ENCODE measurements around the gene OBSCN.

OBSCN gene

GRCh38 chr1:228291906-228292608 is 84.2 kb downstream of the OBSCN start:
- DNase-seq, result no peak

- no peak for DNase-seq
Observed at GRCh38 chr1:228292609-228292911, 84.7 kb downstream of the OBSCN start.

- DNase-seq, result no peak
Observed at GRCh38 chr1:228293393-228293792, 85.5 kb downstream of the OBSCN start.

GRCh38 chr1:228293816-228294500 is 86.1 kb downstream of the OBSCN start:
- DNase-seq, result no peak

GRCh38 chr1:228294717-228295116 is 86.9 kb downstream of the OBSCN start:
- DNase-seq, result no peak

GRCh38 chr1:228295201-228295600 is 87.4 kb downstream of the OBSCN start:
- DNase-seq, result no peak

GRCh38 chr1:228295981-228296380 is 88.1 kb downstream of the OBSCN start:
- no peak for DNase-seq

GRCh38 chr1:228297242-228297641 is 89.4 kb downstream of the OBSCN start:
- DNase-seq, result no peak

- no peak for DNase-seq
Observed at GRCh38 chr1:228297822-228298221, 90.0 kb downstream of the OBSCN start.

GRCh38 chr1:228298471-228298870 is 90.6 kb downstream of the OBSCN start:
- no peak for DNase-seq

- DNase-seq, result no peak
Observed at GRCh38 chr1:228299211-228299610, 91.4 kb downstream of the OBSCN start.

- no peak for DNase-seq
Observed at GRCh38 chr1:228299901-228300300, 92.1 kb downstream of the OBSCN start.

GRCh38 chr1:228302086-228302485 is 94.2 kb downstream of the OBSCN start:
- no peak for DNase-seq

- DNase-seq, result no peak
Observed at GRCh38 chr1:228303596-228303995, 95.8 kb downstream of the OBSCN start.

GRCh38 chr1:228304225-228304624 is 96.4 kb downstream of the OBSCN start:
- no peak for DNase-seq

- DNase-seq, result no peak
Observed at GRCh38 chr1:228304766-228305395, 97.0 kb downstream of the OBSCN start.

- DNase-seq, result no peak
Observed at GRCh38 chr1:228305721-228306152, 97.9 kb downstream of the OBSCN start.

- DNase-seq, result no peak
Observed at GRCh38 chr1:228306275-228307217, 98.7 kb downstream of the OBSCN start.

- no peak for DNase-seq
Observed at GRCh38 chr1:228307218-228308023, 99.6 kb downstream of the OBSCN start.

GRCh38 chr1:228308085-228308601 is 100.3 kb downstream of the OBSCN start:
- no peak for DNase-seq

GRCh38 chr1:228308628-228309325 is 100.9 kb downstream of the OBSCN start:
- no peak for DNase-seq

Data from GDM1 (cell line).